Measurements from ENCODE around the gene AIFM1.
A peak's percentile ranks its signal among the peaks of the same experiment; 100 is the strongest.
"Not testable (repeated sequence)": the region's sequence is repeated elsewhere in the genome, so short reads cannot be mapped to it uniquely, and the experiment has no call there.

The AIFM1 gene

GRCh38 chrX:130115119-130115885 is 50.3 kb downstream of the AIFM1 start:
- H3K27me3 ChIP-seq (ENCODE audit: control insufficient read depth, insufficient read depth, low read length) = peaks cover 41% of the 10 kb centered on the region
- not testable (repeated sequence) for H3K9me3 ChIP-seq (ENCODE audit: control insufficient read depth, insufficient read depth, low read length); H3K36me3 ChIP-seq (ENCODE audit: control insufficient read depth, insufficient read depth, low read length); H3K9ac ChIP-seq (ENCODE audit: low read depth, low read length); H3K4me3 ChIP-seq (ENCODE audit: low read depth, low read length); H3K4me1 ChIP-seq (ENCODE audit: control insufficient read depth, insufficient read depth, low read length)

GRCh38 chrX:130114141-130114588 is 51.5 kb downstream of the AIFM1 start:
- Histone ChIP-seq H3K27me3 (ENCODE audit: control insufficient read depth, insufficient read depth, low read length) (peaks cover 39% of the 10 kb centered on the region), H3K4me1 (ENCODE audit: control insufficient read depth, insufficient read depth, low read length) (peaks cover under 1% of the 10 kb centered on the region), H3K9me3 (ENCODE audit: control insufficient read depth, insufficient read depth, low read length) (no peaks in the 10 kb centered on the region), H3K4me3 (ENCODE audit: low read depth, low read length) (no peak overlapping the region), H3K36me3 (ENCODE audit: control insufficient read depth, insufficient read depth, low read length) (no peaks in the 10 kb centered on the region), H3K9ac (ENCODE audit: low read depth, low read length) (no peak overlapping the region)

- H3K4me1 ChIP-seq (ENCODE audit: control insufficient read depth, insufficient read depth, low read length) = peaks cover 8% of the 10 kb centered on the region
- H3K4me3 ChIP-seq (ENCODE audit: low read depth, low read length) = peak overlapping the region; percentile 52
- H3K9me3 ChIP-seq (ENCODE audit: control insufficient read depth, insufficient read depth, low read length) = no peaks in the 10 kb centered on the region
- H3K36me3 ChIP-seq (ENCODE audit: control insufficient read depth, insufficient read depth, low read length) = no peaks in the 10 kb centered on the region
- H3K9ac ChIP-seq (ENCODE audit: low read depth, low read length) = no peak overlapping the region
- peaks cover 44% of the 10 kb centered on the region for H3K27me3 ChIP-seq (ENCODE audit: control insufficient read depth, insufficient read depth, low read length)
Observed at GRCh38 chrX:130111220-130112154, 54.2 kb downstream of the AIFM1 start.

GRCh38 chrX:130110379-130111219 is 55.0 kb downstream of the AIFM1 start, which contains the start of gene ELF4:
TSS of gene ELF4 (minus strand) at chrX:130110497. CDS start at chrX:130081330, 29,167 bp downstream.
- peak within 1 kb of the TSS; percentile 53 for H3K4me3 ChIP-seq (ENCODE audit: low read depth, low read length)
- H3K9ac ChIP-seq (ENCODE audit: low read depth, low read length) = no peak within 1 kb of the TSS
- peaks cover 8% of the 10 kb centered on the region for H3K4me1 ChIP-seq (ENCODE audit: control insufficient read depth, insufficient read depth, low read length)
- H3K27me3 ChIP-seq (ENCODE audit: control insufficient read depth, insufficient read depth, low read length) = peaks cover 44% of the 10 kb centered on the region
- H3K36me3 ChIP-seq (ENCODE audit: control insufficient read depth, insufficient read depth, low read length) = no peaks in the 10 kb centered on the region
- H3K9me3 ChIP-seq (ENCODE audit: control insufficient read depth, insufficient read depth, low read length) = no peaks in the 10 kb centered on the region

GRCh38 chrX:130109429-130110378 is 55.9 kb downstream of the AIFM1 start:
- H3K36me3 ChIP-seq (ENCODE audit: control insufficient read depth, insufficient read depth, low read length) = no peaks in the 10 kb centered on the region
- peak overlapping the region; percentile 53 for H3K4me3 ChIP-seq (ENCODE audit: low read depth, low read length)
- no peaks in the 10 kb centered on the region for H3K9me3 ChIP-seq (ENCODE audit: control insufficient read depth, insufficient read depth, low read length)
- peaks cover 44% of the 10 kb centered on the region for H3K27me3 ChIP-seq (ENCODE audit: control insufficient read depth, insufficient read depth, low read length)
- H3K4me1 ChIP-seq (ENCODE audit: control insufficient read depth, insufficient read depth, low read length) = peaks cover 8% of the 10 kb centered on the region
- no peak overlapping the region for H3K9ac ChIP-seq (ENCODE audit: low read depth, low read length)

GRCh38 chrX:130108647-130109428 is 56.8 kb downstream of the AIFM1 start:
- no peak overlapping the region for H3K9ac ChIP-seq (ENCODE audit: low read depth, low read length)
- H3K4me1 ChIP-seq (ENCODE audit: control insufficient read depth, insufficient read depth, low read length) = peaks cover 13% of the 10 kb centered on the region
- H3K4me3 ChIP-seq (ENCODE audit: low read depth, low read length) = peak overlapping the region; percentile 53
- no peaks in the 10 kb centered on the region for H3K36me3 ChIP-seq (ENCODE audit: control insufficient read depth, insufficient read depth, low read length)
- H3K9me3 ChIP-seq (ENCODE audit: control insufficient read depth, insufficient read depth, low read length) = no peaks in the 10 kb centered on the region
- peaks cover 37% of the 10 kb centered on the region for H3K27me3 ChIP-seq (ENCODE audit: control insufficient read depth, insufficient read depth, low read length)

- H3K27me3 ChIP-seq (ENCODE audit: control insufficient read depth, insufficient read depth, low read length) = peaks cover 22% of the 10 kb centered on the region
- H3K9ac ChIP-seq (ENCODE audit: low read depth, low read length) = no peak overlapping the region
- no peaks in the 10 kb centered on the region for H3K36me3 ChIP-seq (ENCODE audit: control insufficient read depth, insufficient read depth, low read length)
- H3K9me3 ChIP-seq (ENCODE audit: control insufficient read depth, insufficient read depth, low read length) = no peaks in the 10 kb centered on the region
- peaks cover 19% of the 10 kb centered on the region for H3K4me1 ChIP-seq (ENCODE audit: control insufficient read depth, insufficient read depth, low read length)
- no peak overlapping the region for H3K4me3 ChIP-seq (ENCODE audit: low read depth, low read length)
Observed at GRCh38 chrX:130106071-130106470, 59.6 kb downstream of the AIFM1 start.

- Histone ChIP-seq H3K4me3 (ENCODE audit: low read depth, low read length) (no peak overlapping the region), H3K9ac (ENCODE audit: low read depth, low read length) (no peak overlapping the region), H3K36me3 (ENCODE audit: control insufficient read depth, insufficient read depth, low read length) (no peaks in the 10 kb centered on the region), H3K9me3 (ENCODE audit: control insufficient read depth, insufficient read depth, low read length) (no peaks in the 10 kb centered on the region), H3K4me1 (ENCODE audit: control insufficient read depth, insufficient read depth, low read length) (peaks cover 19% of the 10 kb centered on the region), H3K27me3 (ENCODE audit: control insufficient read depth, insufficient read depth, low read length) (peaks cover 21% of the 10 kb centered on the region)
Observed at GRCh38 chrX:130105244-130105643, 60.4 kb downstream of the AIFM1 start.

- Histone ChIP-seq H3K27me3 (ENCODE audit: control insufficient read depth, insufficient read depth, low read length) (peaks cover 7% of the 10 kb centered on the region), H3K4me3 (ENCODE audit: low read depth, low read length) (no peak overlapping the region)
Observed at GRCh38 chrX:130103605-130104004, 62.0 kb downstream of the AIFM1 start.

GRCh38 chrX:130100180-130100579 is 65.5 kb downstream of the AIFM1 start:
- H3K4me1 ChIP-seq (ENCODE audit: control insufficient read depth, insufficient read depth, low read length) = peaks cover 13% of the 10 kb centered on the region
- no peaks in the 10 kb centered on the region for H3K27me3 ChIP-seq (ENCODE audit: control insufficient read depth, insufficient read depth, low read length)
- H3K4me3 ChIP-seq (ENCODE audit: low read depth, low read length) = no peak overlapping the region
- H3K9me3 ChIP-seq (ENCODE audit: control insufficient read depth, insufficient read depth, low read length) = no peaks in the 10 kb centered on the region
- H3K36me3 ChIP-seq (ENCODE audit: control insufficient read depth, insufficient read depth, low read length) = no peaks in the 10 kb centered on the region
- H3K9ac ChIP-seq (ENCODE audit: low read depth, low read length) = no peak overlapping the region

More at GRCh38 chrX:130103605-130104004, 62.0 kb downstream of the AIFM1 start:
- Histone ChIP-seq H3K9me3 (ENCODE audit: control insufficient read depth, insufficient read depth, low read length) (no peaks in the 10 kb centered on the region), H3K36me3 (ENCODE audit: control insufficient read depth, insufficient read depth, low read length) (no peaks in the 10 kb centered on the region), H3K4me1 (ENCODE audit: control insufficient read depth, insufficient read depth, low read length) (peaks cover 15% of the 10 kb centered on the region), H3K9ac (ENCODE audit: low read depth, low read length) (no peak overlapping the region)

All from iPS-15b (cell line).